GM12873 (cell line): ENCODE data around the gene PIMREG.
A peak's percentile ranks its signal among the peaks of the same experiment; 100 is the strongest.

Source experiments
- TF ChIP-seq, protein P1 (sequence below): IDR thresholded peaks from 2 replicates; pipeline ENCODE4 v1.5.1; 2012; ENCODE audit warnings: low read depth, mild to moderate bottlenecking, moderate library complexity, low read length, control low read depth; ENCODE audit not compliant: insufficient read depth; ENCODE audit errors: missing control alignments

PIMREG gene

DNA sequence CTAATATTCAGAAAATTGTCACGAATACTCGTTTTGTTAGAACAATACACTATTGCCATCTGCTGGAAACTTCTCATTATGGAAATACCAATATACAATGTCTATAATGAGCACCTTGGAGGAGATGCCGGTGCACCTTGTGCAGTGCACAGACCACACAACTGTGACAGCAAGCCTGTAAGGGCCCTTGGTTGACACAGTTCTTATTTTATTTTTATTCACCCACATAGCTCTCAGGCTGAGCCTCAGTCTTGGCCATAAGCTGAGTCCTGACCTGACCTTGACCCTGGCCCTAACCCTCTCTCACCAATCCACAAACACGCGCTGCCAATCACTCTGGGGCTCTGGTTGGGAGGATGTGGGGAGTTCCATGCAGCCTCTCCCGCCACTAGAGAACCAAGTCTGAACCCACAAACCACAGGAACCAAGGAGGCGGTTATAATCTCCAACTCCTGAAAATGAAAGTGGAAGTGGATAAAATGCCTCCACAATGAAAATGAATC lies 16.9 kb upstream of the PIMREG start:
- TF ChIP-seq, protein P1, sequence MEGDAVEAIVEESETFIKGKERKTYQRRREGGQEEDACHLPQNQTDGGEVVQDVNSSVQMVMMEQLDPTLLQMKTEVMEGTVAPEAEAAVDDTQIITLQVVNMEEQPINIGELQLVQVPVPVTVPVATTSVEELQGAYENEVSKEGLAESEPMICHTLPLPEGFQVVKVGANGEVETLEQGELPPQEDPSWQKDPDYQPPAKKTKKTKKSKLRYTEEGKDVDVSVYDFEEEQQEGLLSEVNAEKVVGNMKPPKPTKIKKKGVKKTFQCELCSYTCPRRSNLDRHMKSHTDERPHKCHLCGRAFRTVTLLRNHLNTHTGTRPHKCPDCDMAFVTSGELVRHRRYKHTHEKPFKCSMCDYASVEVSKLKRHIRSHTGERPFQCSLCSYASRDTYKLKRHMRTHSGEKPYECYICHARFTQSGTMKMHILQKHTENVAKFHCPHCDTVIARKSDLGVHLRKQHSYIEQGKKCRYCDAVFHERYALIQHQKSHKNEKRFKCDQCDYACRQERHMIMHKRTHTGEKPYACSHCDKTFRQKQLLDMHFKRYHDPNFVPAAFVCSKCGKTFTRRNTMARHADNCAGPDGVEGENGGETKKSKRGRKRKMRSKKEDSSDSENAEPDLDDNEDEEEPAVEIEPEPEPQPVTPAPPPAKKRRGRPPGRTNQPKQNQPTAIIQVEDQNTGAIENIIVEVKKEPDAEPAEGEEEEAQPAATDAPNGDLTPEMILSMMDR: no peak

DNA sequence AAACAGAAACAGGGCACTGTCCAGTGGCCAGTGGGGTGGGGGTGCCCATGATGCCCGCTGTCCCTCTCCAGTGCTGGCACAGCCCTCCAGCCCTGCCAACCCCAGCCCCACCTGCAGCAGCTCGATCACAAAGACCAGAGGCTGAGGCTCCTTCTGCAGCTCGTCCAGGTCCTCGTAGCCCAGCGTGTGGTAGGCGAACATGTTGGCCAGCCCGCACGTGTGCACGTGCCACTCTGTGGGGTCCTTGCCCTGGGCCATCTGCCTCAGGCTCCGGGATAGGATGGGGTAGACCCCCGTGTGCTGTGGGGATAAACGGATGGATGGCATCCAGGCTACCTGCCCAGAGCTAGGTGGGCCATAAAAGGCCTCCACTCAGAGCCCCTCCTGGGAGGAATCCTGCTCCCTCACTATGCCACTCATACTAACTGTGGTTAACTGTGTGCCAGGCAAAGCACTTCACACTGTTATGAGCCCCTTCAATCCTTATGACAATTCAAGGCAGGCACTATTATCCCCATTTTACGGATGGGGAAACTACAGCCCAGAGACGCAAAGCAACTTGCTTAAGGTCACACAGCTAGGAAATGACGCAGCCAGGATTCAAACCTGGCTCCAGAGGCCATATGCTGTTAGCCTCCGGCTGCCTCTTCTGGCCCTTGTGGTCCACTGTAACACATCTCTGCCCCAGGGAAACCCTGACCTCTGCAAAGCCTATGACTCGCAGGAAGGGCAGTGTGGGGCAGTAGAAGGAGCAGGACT lies 15.9 kb upstream of the PIMREG start:
- TF ChIP-seq, protein P1: no peak

DNA sequence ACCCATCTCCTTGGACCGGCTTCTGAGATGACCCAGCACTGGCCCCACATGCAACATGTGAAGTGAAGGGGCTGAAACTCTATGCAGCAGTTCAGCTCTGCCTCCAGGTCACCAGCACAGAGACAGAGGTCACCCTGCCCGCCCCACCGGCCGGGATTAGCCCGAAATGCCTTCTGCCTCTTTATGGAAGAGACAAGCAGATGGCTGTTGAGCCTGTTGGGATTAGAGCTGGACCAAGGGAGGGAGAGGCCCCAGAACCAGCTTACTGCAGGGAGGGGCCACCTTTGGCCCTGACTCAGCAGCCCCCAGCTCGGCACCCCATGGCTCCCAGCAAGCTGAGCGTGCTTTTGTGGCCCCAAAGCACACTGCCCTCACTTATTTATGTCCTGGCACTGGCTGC lies 15.0 kb upstream of the PIMREG start:
- TF ChIP-seq, protein P1: no peak

DNA sequence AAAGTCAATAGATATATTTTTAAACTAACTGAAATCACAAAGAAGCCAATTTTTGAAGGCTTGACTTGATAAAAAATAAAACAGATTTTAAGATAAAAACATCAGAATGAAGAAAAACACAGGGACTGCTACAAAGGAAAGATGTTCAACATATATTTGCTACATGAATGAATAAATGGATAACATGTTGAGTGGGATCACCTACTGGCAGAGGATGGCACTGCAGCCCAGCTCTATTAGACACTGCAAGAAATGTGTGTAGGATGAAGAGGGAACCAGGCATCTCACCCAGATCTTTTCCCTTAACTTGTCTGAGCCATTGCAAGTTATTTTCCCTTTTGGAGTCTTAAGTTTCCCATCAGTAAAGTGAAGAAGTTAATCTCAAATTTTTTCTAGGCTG lies 13.5 kb upstream of the PIMREG start:
- TF ChIP-seq, protein P1: peak; percentile 61

DNA sequence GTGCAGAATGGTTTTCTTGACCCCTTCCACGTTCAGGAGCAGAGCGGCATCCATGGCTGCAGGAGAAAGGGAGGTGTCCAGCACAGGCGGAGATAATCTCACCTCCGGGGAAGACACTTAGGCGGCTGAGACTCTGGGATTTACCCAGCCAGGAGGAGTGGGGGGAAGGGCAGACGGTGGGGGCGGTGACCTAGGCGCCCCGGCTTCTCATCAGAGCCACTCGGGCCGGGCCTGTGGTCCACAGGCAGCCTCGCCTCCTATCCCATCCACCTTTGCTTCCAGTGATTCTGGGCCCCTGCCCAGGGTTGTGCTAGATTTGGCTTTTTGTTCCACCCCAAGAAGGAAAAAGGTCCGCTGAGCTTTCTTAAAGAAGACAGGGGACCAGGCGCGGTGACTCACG lies 9.2 kb upstream of the PIMREG start, which contains the start of gene AIPL1:
Gene AIPL1 (minus strand): TSS at position 71 of the 400 bp plus-strand sequence. CDS start 17 bp downstream, at position 54.
- TF ChIP-seq, protein P1: no peak

DNA sequence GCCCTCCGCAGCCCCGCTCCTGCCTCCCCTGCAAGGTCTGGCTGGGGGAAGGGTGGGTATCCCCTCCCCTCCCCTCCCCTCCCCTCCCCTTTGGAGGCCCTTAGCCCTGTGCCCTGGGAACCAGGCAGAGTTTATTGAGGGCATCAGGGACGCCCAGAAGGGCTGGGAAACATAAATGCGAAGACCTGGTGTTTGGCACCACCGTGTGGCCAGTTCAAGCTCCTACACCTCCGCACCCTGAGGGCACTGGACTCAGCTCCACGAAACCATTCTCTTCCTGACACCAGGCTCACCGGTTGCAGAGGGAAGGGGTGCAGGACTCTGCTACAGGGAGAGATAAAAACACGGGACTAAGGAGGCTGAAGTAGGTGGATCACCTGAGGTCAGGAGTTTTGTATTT lies 8.3 kb upstream of the PIMREG start:
- TF ChIP-seq, protein P1: peak; percentile 92

DNA sequence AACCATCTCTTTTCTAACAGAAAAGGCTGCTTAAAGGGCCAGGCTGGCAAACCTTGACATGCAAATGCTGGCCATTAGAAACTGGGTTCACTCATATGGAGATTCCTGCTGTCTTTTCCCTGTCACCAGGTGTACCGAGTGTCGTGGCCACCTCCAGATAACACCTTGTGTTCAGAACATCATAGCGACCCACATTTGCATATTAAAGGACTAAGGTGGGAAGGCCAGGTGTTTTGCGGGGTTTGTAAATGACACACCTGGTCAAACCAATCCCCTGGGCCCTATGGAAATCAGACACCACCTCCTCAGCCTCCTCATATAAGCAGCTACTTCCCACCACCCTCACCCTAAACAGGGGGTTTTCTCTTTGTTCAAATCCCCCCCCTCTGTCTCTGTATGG lies 6.8 kb upstream of the PIMREG start:
- TF ChIP-seq, protein P1: no peak
